HT1080 (cell line): ENCODE measurements around the gene DHRS3. TPM values are rescaled to one million over a fixed set of nuclear protein-coding genes. Genes with fewer than 3 reads are reported as not detected.

Source experiments
- DNase-seq: peaks from one replicate; pipeline ENCODE4 v3.0.0-alpha.2; 2015; ENCODE audit warnings: low read depth
- small RNA-seq: library from RNA; depleted of rRNA; stranded (forward); fragments of <200 nt; gene quantifications from one replicate; pipeline ENCODE3, GENCODE V24; 2014
- total RNA-seq: library from RNA; depleted of rRNA; stranded (reverse); fragments of >200 nt; shearing (Covaris generic); gene quantifications from 2 replicates; pipeline ENCODE4 v1.2.3, GENCODE V29; 2014; rRNA removed

The DHRS3 gene
- total RNA-seq, 1 experiment from 2014 or later: not detected

GRCh38 chr1:12518931-12519692, 98.9 kb downstream of the DHRS3 start:
- DNase-seq: no peak

Small RNA genes within 50 kb of the gene (small RNA-seq; reads per million reads assigned to genes)
- gene MIR6730 (not detected), gene RNU6ATAC18P (not detected)

Other genes with a start within 250 kb of the DHRS3 start
- gene AADACL4, start 25.9 kb upstream of the DHRS3 start, total RNA-seq: not detected in 2 replicates
- gene AADACL3, start 97.9 kb upstream of the DHRS3 start, total RNA-seq: not detected in 2 replicates
- gene CFAP107, start 128.0 kb upstream of the DHRS3 start, total RNA-seq: not detected in 2 replicates
- not detected in 2 replicates for gene PRAMEF12, start 155.5 kb upstream of the DHRS3 start, total RNA-seq
- not detected in 2 replicates for gene PRAMEF1, start 173.2 kb upstream of the DHRS3 start, total RNA-seq
- not detected in 2 replicates for gene PRAMEF11, start 213.2 kb upstream of the DHRS3 start, total RNA-seq
- not detected in 2 replicates for gene HNRNPCL1, start 230.5 kb upstream of the DHRS3 start, total RNA-seq
- not detected in 2 replicates for gene PRAMEF2, start 238.9 kb upstream of the DHRS3 start, total RNA-seq